Astrocyte of the spinal cord (primary cell): Measurements from ENCODE around the gene CFAP97D1.

Experiments
- DNase-seq: peaks from one replicate; pipeline ENCODE4 v3.0.0; 2011; ENCODE audit warnings: low read depth, low spot score
- H3K4me3 ChIP-seq: 2 replicates; pipeline ENCODE4 v1.5.1; 2011; ENCODE audit warnings: low read depth, mild to moderate bottlenecking, low read length, moderate library complexity
- CTCF ChIP-seq: IDR thresholded peaks from 2 replicates; pipeline ENCODE4 v1.5.1; 2012; ENCODE audit warnings: low read depth, mild to moderate bottlenecking, low read length, inconsistent platforms
- in situ Hi-C: cut with HindIII; loops from 2 replicates; pipeline ENCODE4 v1.10.0; 2017; ENCODE audit warnings: low sequenced_read_pairs

CFAP97D1 gene

DNA sequence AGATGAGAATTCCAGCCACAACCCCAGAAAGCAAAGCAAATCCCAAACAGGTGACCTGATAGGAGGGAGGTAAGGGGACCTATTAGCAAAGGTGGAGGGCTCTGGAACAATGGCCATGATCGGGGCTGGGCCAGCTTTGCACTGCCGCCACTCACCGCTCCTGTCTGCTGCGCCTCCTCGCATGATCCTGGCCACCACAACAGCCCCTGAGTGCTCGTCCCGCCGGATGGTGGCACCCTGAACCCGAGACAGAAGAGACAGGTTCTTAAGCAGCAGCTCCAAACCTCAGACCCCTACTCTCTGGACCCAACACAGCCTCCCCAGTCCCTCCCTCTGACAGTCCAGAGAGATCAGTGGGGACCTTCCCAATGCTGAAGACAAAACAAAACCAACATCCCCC lies 47.4 kb downstream of the CFAP97D1 start:
- no peak for DNase-seq
- H3K4me3 ChIP-seq: no peak overlapping the region
- in situ Hi-C loops: no loop called here
- no peak for TF ChIP-seq CTCF

DNA sequence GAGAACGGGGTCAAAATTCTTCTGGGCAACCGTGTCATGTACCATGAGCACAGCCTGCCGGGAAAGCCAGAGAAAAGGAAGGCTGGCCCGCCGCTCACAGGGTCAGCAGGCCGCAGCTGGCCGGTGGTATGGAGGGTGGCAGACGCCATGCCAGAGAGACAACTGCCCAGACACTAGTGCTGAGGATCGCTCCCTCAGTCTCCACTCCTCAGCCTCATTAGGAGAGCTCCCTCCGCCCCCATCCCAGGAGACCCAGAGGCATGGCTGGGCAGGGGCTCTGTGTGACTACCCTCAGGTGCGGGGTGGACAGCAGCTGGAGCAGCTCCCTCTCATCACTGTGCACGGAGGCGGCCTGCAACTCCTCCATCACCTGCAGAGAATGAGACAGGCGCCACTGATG lies 49.5 kb downstream of the CFAP97D1 start:
- in situ Hi-C loops: no loop called here
- no peak for TF ChIP-seq CTCF
- H3K4me3 ChIP-seq: no peak overlapping the region
- no peak for DNase-seq

DNA sequence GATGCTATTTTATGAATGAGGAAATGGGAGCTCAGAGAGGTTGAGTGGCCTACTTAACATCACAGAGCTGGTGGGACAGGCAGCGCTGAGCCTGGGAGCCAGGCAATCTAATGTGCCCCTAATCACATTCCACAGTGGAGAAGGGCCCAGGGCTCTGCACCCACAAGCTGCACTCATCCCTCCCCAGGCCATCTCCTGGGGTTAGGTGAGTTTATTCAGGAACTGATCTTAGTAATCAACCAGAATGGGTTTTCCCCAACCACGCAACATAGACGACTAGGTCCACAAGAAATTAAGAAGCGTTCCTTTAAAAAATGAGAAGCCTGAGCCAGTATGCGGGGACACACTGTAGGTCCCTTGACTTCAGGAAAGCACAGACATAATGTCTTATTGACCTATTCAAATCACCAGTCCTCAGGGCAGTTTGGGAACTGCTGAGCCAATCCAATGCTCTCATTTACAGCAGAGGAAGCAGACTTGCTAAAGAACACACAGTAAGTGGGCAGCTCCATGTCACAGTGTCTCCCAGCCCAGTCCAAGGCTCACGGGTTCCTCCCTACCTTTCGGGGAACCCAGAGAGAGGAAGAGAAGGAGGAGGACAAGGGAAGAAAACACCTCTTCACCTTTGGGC lies 50.4 kb downstream of the CFAP97D1 start:
- no peak overlapping the region for H3K4me3 ChIP-seq
- TF ChIP-seq CTCF: no peak
- no peak for DNase-seq
- in situ Hi-C loops: no loop called here

DNA sequence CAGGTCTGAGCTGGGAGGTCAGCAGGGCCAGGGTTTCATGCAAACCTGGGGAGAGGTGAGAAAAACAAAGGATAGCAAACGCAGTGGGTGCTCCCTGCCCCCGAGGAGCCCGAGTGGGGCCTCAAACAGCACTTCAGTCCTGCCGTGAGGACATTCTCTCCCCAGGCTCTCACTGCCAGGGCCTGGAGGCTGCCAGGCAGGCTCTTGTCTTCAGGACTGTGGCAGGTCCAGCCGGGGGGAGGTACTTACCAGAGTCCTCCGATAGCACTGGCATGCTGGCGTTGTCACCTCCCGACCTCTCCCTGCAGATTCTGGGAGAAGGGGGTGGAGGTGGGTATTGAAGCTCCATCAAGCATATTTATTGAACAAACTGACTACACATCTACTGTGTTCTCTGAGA lies 51.4 kb downstream of the CFAP97D1 start:
- no peak overlapping the region for H3K4me3 ChIP-seq
- no peak for DNase-seq
- in situ Hi-C loops: no loop called here
- no peak for TF ChIP-seq CTCF

- in situ Hi-C loops: no loop called here
- DNase-seq: peak; percentile 73
- H3K4me3 ChIP-seq: peak overlapping the region; percentile 53
- TF ChIP-seq CTCF: no peak
Observed at GRCh38 chr17:43832168-43832975, 52.1 kb downstream of the CFAP97D1 start.

GRCh38 chr17:43832976-43833829 lies 53.0 kb downstream of the CFAP97D1 start, which contains the start of gene MPP3:
TSS of gene MPP3 (minus strand) at chr17:43833146. CDS start at chr17:43831906, 1,240 bp downstream.
- no peak for TF ChIP-seq CTCF
- peak; percentile 56 for DNase-seq
- H3K4me3 ChIP-seq: peak within 1 kb of the TSS; percentile 53
- in situ Hi-C loops: no loop called here
